NCI-H1930 (cell line): Measurements from ENCODE around the gene ACAT1.
"Not testable (repeated sequence)": the region's sequence is repeated elsewhere in the genome, so short reads cannot be mapped to it uniquely, and the experiment has no call there.

Source experiments
- DNase-seq, 2 experiments: peaks; one replicate each; lab custom pipeline; 2025; lab: John Stamatoyannopoulos, UW

ACAT1 gene

GRCh38 chr11:108144615-108145014 is 23.2 kb downstream of the ACAT1 start:
- DNase-seq, result no peak

- DNase-seq, result no peak
Measured at GRCh38 chr11:108147150-108147549, 25.8 kb downstream of the ACAT1 start.

- DNase-seq, result no peak
Measured at GRCh38 chr11:108148556-108148955, 27.2 kb downstream of the ACAT1 start.

DNA sequence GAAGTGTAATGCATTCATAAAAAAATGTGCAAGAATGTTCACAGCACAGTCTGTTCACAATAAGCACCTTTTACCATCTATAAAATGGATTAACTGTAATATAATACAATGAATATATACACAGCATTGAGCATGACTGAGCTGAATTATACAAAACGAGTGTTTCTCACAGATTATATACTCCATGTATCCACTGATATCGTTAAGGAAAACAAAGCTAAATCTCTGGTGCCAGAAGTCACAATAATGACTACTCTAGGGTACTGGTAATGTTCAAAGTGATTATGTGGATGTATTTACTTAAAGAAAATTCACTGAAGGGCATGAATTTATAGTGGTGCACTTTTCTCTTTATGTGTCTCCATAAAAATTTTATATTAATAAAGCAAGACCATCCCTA is 33.2 kb downstream of the ACAT1 start:
- DNase-seq, result no peak

- no peak for DNase-seq
Measured at GRCh38 chr11:108160970-108161566, 39.7 kb downstream of the ACAT1 start.

GRCh38 chr11:108162878-108163277 is 41.5 kb downstream of the ACAT1 start:
- not testable (repeated sequence) for DNase-seq

GRCh38 chr11:108167624-108168023 is 46.3 kb downstream of the ACAT1 start:
- no peak for DNase-seq

DNA sequence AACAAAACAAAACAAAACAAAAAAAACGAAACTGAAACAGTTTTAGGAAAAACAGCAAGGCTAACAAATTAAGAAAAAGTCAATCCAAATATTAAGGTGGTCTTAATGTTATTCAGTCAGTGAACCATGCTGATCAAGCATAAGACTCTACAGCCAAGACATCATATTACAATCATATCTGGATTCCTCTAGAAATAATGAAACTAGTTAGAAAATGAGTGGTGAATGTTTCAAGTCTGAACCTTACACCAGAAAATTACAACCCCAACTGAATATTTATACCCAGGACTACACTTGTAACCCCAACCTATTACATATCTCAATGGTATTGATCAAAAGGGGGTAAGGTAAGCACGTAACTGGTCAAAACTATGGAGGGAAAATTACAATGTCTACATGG is 48.8 kb downstream of the ACAT1 start:
- DNase-seq, result no peak

- no peak for DNase-seq
Measured at GRCh38 chr11:108177570-108177969, 56.2 kb downstream of the ACAT1 start.

DNA sequence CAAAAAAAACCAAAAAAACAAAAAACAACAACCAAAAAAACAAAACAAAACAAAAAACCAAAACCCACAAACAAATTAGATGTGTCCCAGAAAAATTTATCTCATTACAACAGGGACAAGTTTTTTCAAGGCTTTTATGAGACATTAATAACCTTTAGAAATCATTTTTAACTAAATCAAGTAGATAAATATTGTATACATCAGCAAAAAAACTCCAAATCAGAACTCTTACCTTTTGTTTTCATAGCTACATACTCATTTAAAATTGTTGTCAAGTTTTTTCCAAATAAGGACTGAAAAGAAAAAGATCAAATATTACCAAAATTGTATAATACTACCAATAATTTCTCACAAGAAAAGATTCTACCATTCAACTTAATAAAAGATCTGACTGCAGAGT is 72.4 kb downstream of the ACAT1 start:
- DNase-seq, result no peak

DNA sequence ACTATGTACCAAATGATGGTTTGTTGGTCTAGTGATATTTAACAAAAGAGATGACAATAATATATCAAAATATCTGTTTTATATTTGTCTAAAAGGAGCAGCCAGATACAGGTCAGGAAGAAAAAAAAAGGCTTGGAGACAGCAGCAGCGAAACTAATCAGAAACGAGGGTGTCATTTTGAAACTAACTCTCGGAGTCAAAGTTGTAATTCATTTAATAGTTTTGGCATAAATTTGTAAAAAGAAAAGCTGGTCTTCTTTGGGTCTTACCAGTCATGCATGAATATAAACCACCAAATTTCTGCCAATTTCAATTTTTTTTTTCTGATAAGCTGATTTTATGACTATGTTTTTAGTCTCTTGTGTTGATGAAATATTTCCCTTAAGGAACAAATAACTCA is 75.5 kb downstream of the ACAT1 start:
- DNase-seq, result no peak
